GM06990 (cell line): Measurements from ENCODE around the gene ACOT7.

Experiments used
- DNase-seq: peaks from one replicate; pipeline ENCODE4 v3.0.0-alpha.2; 2011; ENCODE audit not compliant: insufficient read length; ENCODE audit errors: extremely low read depth
- H3K27me3 ChIP-seq: replicated peaks from 2 replicates; pipeline ENCODE4 v1.6.0; 2011; ENCODE audit warnings: low read length; ENCODE audit not compliant: control insufficient read depth, insufficient read depth
- H3K36me3 ChIP-seq: 2 replicates; pipeline ENCODE4 v1.5.1; 2011; ENCODE audit warnings: low read length; ENCODE audit not compliant: control insufficient read depth, insufficient read depth
- H3K4me3 ChIP-seq: replicated peaks from 2 replicates; pipeline ENCODE4 v1.5.1; 2011; ENCODE audit warnings: low read depth, mild to moderate bottlenecking, control low read depth, low read length
- CTCF ChIP-seq: IDR thresholded peaks from 2 replicates; pipeline ENCODE4 v1.5.1; 2011; ENCODE audit warnings: low read length, control low read depth, mild to moderate bottlenecking, inconsistent platforms; ENCODE audit not compliant: insufficient read depth, poor library complexity, severe bottlenecking

Gene ACOT7

GRCh38 chr1:6347641-6348487 is 45.7 kb downstream of the ACOT7 start:
- Histone ChIP-seq H3K36me3 (peaks cover 12% of the 10 kb centered on the region), H3K4me3 (no peak overlapping the region), H3K27me3 (no peaks in the 10 kb centered on the region)
- peak; percentile 29 for DNase-seq
- TF ChIP-seq CTCF, result peak; percentile 92

- TF ChIP-seq CTCF, result no peak
- H3K4me3 ChIP-seq, result no peak overlapping the region
- H3K36me3 ChIP-seq, result peaks cover 12% of the 10 kb centered on the region
- no peaks in the 10 kb centered on the region for H3K27me3 ChIP-seq
- DNase-seq, result no peak
These were observed 48.1 kb downstream of the ACOT7 start for GRCh38 chr1:6345460-6345859.

GRCh38 chr1:6345009-6345408 is 48.6 kb downstream of the ACOT7 start:
- no peak for TF ChIP-seq CTCF
- no peaks in the 10 kb centered on the region for H3K27me3 ChIP-seq
- H3K36me3 ChIP-seq, result peaks cover 12% of the 10 kb centered on the region
- no peak for DNase-seq
- H3K4me3 ChIP-seq, result no peak overlapping the region

GRCh38 chr1:6343506-6344405 is 49.8 kb downstream of the ACOT7 start:
- H3K4me3 ChIP-seq, result no peak overlapping the region
- peak; percentile 83 for TF ChIP-seq CTCF
- no peaks in the 10 kb centered on the region for H3K27me3 ChIP-seq
- peak; percentile 37 for DNase-seq
- H3K36me3 ChIP-seq, result peaks cover 11% of the 10 kb centered on the region

GRCh38 chr1:6342056-6342455 is 51.5 kb downstream of the ACOT7 start:
- Histone ChIP-seq H3K27me3 (no peaks in the 10 kb centered on the region), H3K36me3 (peaks cover 12% of the 10 kb centered on the region), H3K4me3 (no peak overlapping the region)
- no peak for DNase-seq
- no peak for TF ChIP-seq CTCF
